AG04449 (cell line): Measurements from ENCODE around the gene CDK8.

Experiments
- CTCF ChIA-PET: fragments of 350-600 bp; formaldehyde crosslinking; extraction: SDS; loops from one replicate; lab custom pipeline; 2021; ENCODE audit warnings: antibody characterized with exemption; lab: Yijun Ruan, JAX
- POLR2A ChIA-PET: fragments of 400-600, 350-600 bp; formaldehyde crosslinking; extraction: SDS; loops from one replicate; lab custom pipeline; 2020; ENCODE audit warnings: antibody characterized with exemption, inconsistent platforms; lab: Yijun Ruan, JAX
- DNase-seq: peaks from one replicate; pipeline ENCODE4 v3.0.0-alpha.2; 2010; ENCODE audit warnings: low read depth, low spot score
- H3K4me3 ChIP-seq: 2 replicates; pipeline ENCODE4 v1.5.1; 2011; ENCODE audit warnings: low read depth, mild to moderate bottlenecking, control low read depth, low read length
- TF ChIP-seq, protein P1 (sequence below): IDR thresholded peaks from one replicate; pipeline ENCODE4 v1.5.1; 2011; ENCODE audit warnings: mild to moderate bottlenecking, moderate library complexity, low read length, control low read depth, inconsistent platforms; ENCODE audit not compliant: insufficient read depth; ENCODE audit errors: missing control alignments

The CDK8 gene

GRCh38 chr13:26300140-26300539 is 46.2 kb downstream of the CDK8 start:
- ChIA-PET CTCF (interaction anchor here (1.2 kb wide), 1 partner anchor 116 kb away, joined by 3 read pairs; no protein-coding TSS in a partner anchor), POLR2A (no interaction called here)

GRCh38 chr13:26305676-26306075 is 51.7 kb downstream of the CDK8 start:
- CTCF ChIA-PET: interaction anchor here (1.2 kb wide), 1 partner anchor 16 kb away, joined by 3 read pairs; no protein-coding TSS in a partner anchor
- H3K4me3 ChIP-seq: no peak overlapping the region
- no peak for DNase-seq
- TF ChIP-seq, protein P1, sequence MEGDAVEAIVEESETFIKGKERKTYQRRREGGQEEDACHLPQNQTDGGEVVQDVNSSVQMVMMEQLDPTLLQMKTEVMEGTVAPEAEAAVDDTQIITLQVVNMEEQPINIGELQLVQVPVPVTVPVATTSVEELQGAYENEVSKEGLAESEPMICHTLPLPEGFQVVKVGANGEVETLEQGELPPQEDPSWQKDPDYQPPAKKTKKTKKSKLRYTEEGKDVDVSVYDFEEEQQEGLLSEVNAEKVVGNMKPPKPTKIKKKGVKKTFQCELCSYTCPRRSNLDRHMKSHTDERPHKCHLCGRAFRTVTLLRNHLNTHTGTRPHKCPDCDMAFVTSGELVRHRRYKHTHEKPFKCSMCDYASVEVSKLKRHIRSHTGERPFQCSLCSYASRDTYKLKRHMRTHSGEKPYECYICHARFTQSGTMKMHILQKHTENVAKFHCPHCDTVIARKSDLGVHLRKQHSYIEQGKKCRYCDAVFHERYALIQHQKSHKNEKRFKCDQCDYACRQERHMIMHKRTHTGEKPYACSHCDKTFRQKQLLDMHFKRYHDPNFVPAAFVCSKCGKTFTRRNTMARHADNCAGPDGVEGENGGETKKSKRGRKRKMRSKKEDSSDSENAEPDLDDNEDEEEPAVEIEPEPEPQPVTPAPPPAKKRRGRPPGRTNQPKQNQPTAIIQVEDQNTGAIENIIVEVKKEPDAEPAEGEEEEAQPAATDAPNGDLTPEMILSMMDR: no peak
- POLR2A ChIA-PET: no interaction called here

More at GRCh38 chr13:26300140-26300539, 46.2 kb downstream of the CDK8 start:
- TF ChIP-seq, protein P1: no peak
- DNase-seq: no peak
- H3K4me3 ChIP-seq: no peak overlapping the region

DNA sequence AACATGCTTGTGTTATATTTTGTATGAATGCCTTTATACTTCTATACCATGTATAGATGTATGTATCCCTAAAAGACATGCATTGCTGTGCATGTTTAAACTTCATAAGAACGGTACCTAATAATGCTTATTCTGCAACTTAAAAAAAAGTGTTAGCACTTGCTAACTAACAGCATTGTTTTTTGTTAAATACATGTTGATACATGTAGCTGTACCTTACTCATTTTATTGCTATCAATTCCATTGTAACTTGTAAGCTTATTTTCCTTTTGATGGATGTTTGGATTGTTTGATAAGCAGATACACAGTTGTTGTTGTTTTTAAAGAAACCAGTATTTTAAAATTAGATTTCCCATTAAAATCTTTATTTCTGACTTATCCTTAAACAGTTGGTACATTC is 53.8 kb downstream of the CDK8 start:
- CTCF ChIA-PET: interaction anchor here (1.7 kb wide), 1 partner anchor 8 kb away, joined by 4 read pairs; no protein-coding TSS in a partner anchor
- TF ChIP-seq, protein P1: no peak
- POLR2A ChIA-PET: no interaction called here
- H3K4me3 ChIP-seq: no peak overlapping the region
- DNase-seq: no peak

GRCh38 chr13:26308250-26308649 is 54.3 kb downstream of the CDK8 start:
- CTCF ChIA-PET: no interaction called here

GRCh38 chr13:26308836-26309235 is 54.9 kb downstream of the CDK8 start:
- no peak for DNase-seq
- ChIA-PET POLR2A (no interaction called here), CTCF (no interaction called here)
- no peak overlapping the region for H3K4me3 ChIP-seq
- TF ChIP-seq, protein P1: no peak

More at GRCh38 chr13:26308250-26308649, 54.3 kb downstream of the CDK8 start:
- H3K4me3 ChIP-seq: no peak overlapping the region
- TF ChIP-seq, protein P1: no peak
- DNase-seq: no peak
- POLR2A ChIA-PET: no interaction called here

DNA sequence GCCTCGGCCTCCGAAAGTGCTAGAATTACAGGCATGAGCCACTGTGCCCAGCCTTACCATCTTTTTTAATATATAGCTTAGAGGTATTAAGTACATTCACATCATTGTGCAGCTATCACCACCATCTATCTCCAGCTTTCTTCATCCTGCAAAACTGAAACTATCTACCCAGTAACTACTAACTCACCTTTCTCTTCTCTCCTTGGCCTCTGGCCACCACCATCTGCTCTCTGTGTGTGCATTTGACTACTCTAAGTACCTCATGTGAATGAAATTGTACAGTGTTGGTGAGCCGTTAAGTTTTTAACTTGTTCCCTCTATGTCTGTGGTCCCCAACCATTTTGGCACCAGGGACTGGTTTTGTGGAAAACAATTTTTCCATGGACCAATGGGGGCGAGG is 56.1 kb downstream of the CDK8 start:
- ChIA-PET POLR2A (no interaction called here), CTCF (interaction anchor here (0.9 kb wide), 1 partner anchor 11 kb away, joined by 4 read pairs; no protein-coding TSS in a partner anchor)
- TF ChIP-seq, protein P1: no peak
- no peak for DNase-seq
- H3K4me3 ChIP-seq: no peak overlapping the region
